T-helper 22 cell (primary cell): ENCODE measurements around the gene NSF.
"Not testable (repeated sequence)": the region's sequence is repeated elsewhere in the genome, so short reads cannot be mapped to it uniquely, and the experiment has no call there.

Experiments
- DNase-seq: peaks from one replicate; pipeline ENCODE4 v3.0.0-alpha.2; 2020; ENCODE audit warnings: low read depth

The NSF gene

DNA sequence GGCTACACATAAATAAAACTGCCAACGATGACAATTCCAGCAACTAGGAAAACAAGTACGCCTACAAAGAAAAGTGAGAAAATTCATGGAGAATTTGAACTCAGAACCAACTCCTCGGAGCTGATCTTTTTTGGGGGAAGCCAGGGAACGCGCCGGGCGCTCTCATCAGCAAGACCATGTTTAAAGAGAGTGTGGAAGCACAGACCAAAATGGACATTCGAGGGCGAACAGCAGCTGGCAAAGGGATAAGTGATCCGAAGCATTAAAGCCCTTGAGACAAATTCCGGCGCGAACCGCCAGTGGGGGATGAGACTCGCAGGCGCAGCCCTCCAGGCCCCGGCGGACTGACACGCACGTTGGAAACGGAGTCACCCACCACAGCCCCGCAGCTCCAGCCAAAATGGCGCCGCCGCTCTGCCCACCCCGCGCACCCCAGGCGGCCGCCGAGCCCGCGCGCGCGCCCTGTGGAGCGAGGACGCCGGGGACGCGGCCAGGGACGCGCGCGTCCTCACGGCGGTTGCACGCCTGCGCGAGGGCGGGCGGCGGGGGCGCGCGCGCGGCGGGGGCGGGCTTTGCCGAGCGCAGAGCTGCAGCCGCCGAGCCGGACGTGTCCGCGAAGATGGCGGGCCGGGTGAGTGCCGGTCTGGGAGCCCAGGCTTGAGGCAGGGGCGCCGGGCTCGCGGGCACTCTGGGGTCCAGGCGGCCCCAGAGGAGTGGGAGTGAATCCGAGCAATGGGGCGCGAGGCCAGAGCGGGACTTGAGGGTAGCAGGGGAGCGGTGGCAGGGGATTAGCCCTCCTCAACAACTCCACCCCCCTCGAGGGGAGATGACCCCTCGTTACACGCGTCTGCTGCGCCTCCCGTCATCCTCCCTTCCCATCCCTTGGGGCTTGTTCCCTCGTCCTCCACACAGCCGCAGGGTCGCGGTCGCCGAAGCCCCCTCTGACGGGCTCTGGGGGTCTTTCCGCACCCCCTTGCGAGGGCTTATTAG is at the start of gene NSF:
Gene NSF (plus strand): TSS at position 513 of the 990 bp plus-strand sequence. CDS start 107 bp downstream, at position 620.
- DNase-seq: not testable (repeated sequence)

DNA sequence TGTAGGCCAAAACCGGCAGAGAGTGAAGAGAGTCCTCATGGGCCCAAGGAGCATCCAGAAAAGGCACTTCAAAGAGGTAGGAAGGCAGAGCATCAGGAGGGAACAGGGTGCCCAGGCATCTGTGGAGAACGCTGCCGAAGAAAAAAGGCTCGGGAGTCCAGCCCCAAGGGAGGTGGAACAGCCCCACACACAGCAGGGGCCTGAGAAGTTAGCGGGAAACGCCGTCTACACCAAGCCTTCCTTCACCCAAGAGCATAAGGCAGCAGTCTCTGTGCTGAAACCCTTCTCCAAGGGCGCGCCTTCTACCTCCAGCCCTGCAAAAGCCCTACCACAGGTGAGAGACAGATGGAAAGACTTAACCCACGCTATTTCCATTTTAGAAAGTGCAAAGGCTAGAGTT is 41.9 kb upstream of the NSF start:
- DNase-seq: not testable (repeated sequence)

DNA sequence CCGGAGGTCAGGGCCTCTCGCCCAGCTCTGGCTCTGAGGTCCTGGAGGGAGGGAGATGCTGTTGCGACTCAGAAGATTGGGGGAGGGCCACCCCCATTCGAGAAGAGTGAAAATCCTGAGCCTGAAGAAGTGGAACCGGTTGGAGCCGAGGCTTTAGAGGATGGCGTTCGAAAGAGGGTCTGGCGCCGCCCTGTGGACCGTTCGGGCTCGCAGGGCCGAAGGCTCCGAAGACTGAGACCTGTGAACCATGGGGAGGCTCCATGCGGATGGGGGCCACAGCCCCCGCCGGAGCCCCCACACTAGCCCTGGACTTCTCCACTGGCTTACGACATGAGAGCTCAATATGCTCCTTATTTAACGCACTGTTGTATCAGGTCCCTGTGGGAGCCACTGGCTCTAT is 31.3 kb upstream of the NSF start:
- DNase-seq: not testable (repeated sequence)

DNA sequence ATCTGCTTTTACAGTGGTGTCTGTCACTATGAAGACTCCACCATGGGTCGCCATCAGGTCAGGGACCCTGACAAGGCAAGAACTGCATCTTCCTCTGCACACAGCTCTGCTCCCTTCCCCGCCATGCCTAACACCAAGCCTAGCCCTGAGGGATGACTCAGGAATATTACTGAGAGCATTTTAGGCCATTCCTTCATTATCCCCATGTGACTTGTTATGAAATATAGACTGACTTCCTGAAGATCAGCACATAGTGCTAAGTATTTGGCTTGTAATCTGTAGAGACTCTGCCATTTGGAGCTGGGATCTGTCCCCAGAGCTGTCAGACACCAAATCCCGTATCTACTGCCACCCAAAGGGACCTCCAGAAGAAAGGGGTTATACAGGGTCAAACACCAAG is 30.4 kb upstream of the NSF start:
- not testable (repeated sequence) for DNase-seq

DNA sequence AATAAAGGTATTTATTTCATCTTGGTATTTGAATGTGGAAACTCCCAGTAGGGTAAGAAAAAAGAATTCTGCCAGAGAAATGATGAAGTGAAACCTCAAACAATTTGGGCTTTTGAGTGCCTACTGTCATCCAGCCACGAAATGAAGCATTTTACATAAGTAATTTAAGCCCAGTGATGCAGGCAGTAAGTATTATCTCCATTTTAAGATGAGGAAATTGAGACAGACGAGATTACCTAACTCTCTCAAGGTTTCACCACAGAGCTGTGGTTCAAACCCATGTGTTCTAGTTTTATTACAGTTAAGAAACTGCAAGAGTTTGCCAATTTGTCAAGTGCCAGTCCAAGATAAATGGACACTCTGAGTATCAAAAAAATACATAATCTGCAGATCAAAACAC is 24.2 kb upstream of the NSF start:
- not testable (repeated sequence) for DNase-seq

DNA sequence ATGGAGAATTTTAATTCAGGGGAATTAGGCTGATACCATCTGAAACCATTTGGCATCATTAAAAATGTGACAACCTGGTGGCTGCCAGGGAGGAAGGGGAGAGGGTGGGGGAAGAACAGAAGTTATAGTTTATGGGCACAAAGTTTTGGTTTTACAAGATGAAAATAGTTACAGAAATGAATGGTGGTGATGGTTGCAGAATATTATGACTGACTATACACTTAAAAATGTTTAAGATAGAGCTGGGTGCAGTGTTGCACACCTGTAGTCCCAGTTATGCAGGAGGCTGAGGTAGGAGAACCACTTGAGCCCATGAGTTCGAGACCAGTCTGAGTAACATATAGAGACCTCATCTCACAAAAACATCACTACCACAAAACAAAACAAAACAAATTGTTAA is 23.5 kb upstream of the NSF start:
- DNase-seq: not testable (repeated sequence)

DNA sequence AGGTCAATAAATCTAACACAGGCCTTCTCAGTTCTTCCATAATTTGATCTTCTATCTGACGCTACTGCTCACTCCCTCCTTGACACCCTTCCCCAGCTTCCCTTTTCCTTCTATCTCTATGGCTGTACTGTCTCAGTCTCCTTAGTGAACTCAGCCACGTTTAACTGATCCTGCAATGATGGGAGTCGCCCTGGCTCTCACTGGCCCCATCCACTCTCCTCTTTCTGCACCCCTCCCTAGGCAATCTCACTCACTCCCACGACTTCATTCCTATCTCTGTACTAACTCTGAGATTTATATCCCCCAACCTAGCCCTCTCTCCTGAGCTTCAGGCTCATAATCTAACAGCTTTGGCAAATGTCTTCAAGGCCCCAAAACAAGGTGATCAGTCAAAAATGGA is 18.7 kb upstream of the NSF start:
- DNase-seq: not testable (repeated sequence)

DNA sequence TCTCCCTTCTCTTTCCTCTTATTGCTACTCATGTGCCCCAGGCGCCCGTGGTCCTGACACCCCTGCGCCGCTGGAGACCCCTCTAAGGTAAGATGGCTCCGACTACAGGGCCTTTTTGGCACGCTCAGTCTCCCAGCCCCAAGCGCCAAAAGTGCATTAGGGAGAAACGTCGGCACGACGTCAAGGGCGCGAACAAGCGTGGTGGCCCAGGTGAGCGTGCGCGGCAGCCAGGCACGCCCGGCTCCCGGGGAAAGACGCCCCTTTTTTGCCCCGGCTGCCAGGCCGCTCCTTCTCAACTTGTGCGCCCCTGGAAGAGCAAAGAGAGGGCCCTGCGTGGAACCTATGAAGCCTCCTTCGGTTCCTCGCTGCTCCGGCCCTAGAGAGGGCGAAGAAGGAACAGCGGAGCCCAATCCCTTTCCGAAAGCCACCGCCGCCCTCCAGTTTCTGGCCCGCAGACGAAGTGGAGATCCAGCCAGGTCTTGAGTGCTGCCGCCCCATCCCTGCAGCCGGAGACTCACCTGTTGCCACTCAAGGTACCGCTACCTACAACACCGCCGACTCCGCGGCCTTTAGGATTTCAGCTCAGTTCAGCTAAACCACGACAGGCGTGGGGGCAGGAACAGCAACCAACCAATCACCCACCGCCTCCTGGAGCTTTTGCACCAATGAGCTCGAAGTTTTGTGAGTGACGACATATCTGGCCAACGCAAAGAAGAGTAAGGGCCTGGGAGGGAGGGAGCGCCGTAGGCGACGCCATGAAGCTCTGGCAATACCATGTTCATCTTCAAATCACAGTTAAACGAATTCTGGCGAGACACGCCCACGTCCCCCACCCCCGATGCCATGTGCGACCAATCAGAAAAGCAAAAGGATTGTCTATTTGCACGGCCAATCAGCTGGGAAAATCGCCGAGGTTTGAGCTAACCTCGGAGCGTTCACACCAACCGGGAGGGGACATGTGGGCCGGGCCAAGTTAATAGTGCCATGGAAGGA is 11.1 kb upstream of the NSF start, which contains the start of gene ARL17A:
Gene ARL17A (minus strand): TSS at position 609 of the 993 bp plus-strand sequence. CDS start 3,369 bp downstream, outside the sequence.
- peak; percentile 78 for DNase-seq

DNA sequence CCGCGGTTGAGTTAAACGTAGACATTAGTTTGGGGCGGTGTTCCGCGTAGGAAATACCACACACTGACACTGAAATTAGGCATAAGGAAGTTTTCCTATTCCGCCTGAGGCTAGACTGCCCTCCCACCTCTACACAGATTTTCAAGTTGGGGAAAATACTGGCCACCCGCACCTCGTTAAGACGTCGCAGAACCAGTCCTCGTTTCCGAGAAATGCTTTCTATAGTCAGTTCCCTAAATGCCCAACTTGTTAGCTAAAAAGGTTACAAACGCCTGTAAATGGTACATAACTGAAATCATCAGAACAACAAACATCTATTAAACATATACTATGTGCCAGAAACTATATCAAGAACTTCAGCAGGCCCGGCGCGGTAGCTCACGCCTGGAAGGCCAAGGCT is 10.4 kb upstream of the NSF start:
- DNase-seq: not testable (repeated sequence)

DNA sequence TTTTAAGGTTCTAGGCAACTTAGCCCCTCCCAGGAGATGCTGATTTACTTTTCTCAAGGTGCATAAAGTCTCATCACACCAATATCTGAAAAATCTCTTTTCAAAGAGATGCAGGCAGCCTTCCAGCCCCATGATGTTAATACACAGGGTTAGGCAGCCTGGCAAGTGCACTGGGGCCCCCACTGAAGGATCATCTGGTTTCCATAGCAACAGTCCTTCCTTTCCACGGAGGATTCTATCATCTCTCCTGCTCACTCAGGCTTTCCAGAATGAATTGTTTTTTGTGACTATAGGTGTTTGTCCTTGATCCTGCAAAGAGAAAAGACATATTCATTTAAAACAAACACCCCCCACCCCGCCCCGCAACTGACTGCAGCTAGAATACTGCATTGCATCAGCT is 5.0 kb upstream of the NSF start:
- not testable (repeated sequence) for DNase-seq

DNA sequence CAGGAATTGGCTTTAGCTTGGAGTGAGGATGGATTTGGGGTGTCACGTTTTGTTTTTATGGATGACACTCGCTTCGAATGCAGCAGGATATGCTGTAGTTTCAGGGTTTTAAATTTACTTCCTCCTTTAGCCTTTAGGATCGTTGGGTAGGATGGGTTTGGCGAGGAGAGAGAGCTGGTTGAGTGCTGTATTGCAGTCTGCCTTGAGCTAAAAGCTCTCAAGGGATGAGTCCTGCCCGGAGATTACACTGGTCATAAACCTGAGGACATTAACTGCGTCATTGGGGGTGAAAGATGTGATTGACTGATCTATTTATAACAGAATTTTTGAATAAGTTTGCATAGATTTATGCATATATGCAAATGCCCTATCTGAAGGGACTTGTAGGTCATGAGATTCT is 863 bp downstream of the NSF start:
- DNase-seq: not testable (repeated sequence)

DNA sequence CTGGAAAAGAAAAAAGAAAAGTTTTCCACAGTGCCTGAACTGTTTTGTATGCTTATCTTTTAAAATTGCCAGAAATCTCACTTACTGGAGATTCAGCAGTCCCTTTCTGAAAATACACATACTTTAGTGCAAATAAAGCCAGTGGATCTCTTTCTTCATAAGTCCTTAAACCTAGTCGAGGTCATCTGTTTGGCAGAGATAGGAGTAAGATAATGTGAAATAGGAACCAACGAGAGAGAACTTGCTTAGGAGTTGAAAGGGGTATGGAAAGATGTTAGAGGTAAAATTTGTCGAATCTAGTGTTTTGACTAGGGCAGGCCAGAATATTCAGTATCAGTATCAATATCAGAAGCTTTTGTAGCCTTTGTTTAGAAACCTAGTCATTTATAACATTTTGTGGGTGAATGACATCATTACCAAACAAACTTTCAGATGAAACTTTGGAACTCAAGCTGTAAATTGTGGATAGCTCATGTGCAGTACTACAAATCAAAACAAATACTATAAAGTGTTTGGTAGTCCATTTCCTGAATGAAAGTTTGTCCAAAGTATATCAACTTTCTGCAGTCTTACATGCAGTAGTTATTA is 8.0 kb downstream of the NSF start:
- not testable (repeated sequence) for DNase-seq

DNA sequence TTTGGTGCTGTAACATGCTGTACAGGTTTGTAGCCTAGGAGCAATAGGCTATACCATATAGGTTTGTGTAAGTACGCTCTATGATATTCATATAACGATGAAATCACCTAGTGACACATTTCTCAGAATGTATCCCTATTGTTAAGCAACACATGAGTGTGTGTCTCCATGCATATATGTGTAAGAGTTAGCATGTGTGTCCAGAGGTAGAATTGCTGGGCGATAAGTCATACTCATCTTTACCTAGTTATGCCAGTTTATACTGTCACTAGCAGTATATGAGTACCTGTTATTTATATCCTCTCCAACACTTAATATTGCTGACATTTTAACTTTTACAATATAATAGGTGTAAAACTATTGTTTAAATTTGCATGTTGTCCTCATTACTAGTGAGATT is 10.3 kb downstream of the NSF start:
- not testable (repeated sequence) for DNase-seq

DNA sequence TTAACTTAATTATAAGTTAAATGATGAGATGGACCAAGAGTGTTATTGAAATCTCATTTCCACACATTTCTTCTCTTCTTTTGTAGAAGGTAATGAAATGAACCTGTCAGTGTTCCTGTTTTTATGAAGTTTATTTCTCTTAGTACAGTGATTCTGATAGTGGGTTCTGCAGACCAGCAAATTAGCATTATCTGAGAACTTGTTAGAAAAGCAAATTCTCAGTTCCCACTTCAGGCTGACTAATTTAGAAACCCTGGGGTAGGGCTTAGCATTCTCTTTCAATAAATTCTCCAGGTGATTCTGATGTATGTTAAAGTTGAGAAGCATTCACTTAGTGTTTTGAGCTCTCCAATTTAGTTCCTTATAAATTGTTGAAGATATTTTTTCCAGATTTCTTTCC is 12.7 kb downstream of the NSF start:
- DNase-seq: not testable (repeated sequence)

DNA sequence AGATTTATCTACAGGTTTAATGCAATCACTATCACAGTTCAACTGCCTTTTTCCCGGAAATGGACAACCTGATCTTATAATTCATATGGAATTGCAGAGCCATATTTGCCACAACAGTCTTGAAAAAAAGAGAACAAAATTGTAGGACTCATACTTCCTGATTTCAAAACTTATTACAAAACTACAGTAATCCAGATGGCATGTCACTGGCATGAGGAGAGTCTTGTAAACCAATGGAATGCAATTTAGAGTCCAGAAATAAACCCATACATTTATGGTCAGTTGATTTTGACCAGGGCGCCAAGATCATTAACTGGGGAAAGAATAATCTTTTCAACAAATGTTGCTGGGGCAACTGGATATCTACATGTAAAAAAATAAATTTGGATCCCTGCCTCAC is 20.8 kb downstream of the NSF start:
- not testable (repeated sequence) for DNase-seq

DNA sequence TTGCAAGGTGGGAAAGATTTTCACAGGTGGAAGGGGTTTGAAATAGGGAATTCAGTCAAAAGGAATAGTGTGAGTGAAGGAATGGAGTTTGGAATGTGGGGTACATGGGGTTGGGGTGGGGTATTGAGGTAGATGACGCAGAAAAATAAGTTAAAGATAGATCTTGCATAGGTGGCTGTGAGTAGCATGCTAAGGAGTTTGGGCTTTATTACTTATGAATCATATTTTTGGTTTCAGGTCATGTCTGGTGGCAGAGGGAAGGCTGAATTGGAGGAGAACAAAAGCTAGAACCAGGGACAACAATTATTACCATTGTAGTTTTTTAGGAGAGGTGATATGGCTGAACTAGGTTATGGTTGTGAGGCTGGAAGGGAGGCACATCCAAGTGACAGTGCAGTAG is 23.4 kb downstream of the NSF start:
- DNase-seq: not testable (repeated sequence)

DNA sequence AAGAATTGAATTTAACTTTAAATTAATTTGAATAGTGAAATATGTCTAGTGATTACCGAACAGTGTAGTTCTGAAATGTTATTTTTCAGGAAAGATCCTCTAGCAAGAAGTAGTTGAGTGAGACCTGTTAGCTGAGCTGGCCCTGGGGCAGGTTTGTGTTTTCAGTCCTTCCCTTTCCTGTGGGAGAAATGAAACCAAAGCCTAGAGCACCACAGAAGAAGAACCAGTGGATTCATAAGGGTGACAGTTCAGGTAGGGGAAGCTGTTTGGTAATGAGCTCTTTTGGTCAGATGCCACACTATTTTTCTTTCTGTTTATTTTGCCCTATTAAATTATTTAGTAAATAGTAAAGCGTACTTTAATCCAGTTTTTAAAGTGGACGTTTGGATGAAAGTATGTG is 26.7 kb downstream of the NSF start:
- DNase-seq: not testable (repeated sequence)

DNA sequence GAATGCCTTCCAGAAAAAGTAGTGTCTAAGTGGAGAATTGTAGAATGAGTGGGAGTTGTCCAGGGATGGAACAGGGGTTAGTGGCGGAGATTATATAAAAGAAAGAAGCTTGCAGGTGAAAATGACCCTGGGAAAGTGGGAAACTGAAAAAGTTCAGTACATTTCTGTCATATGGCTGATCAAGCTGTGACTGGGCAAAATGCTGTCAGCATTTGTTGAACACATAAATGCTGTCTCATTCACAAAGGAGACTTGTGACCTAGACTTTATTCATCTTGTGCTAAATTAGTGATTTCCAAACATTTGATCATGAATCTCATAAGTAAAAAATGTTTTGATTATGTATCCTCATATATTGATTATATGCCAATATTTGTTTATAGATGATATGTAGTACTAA is 28.5 kb downstream of the NSF start:
- DNase-seq: not testable (repeated sequence)

DNA sequence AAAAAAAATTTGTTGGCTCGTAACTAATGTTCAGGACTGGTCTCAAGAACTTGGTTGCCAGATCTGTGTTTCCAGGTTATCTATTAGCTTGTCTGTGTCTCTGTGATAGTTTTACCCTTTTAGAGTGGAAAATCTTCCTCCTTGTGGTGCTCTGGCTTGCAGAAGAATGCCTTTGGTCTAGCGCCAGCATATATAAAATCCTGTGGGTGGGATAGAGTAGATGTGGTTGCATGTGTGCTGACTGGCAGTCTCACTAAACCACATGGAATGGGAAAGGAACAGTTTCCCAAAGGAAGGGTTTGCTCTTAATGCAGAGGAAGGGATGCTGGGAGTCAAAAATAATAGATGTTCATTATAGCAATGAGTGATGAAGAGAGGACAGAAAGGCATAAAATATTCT is 33.3 kb downstream of the NSF start:
- not testable (repeated sequence) for DNase-seq

DNA sequence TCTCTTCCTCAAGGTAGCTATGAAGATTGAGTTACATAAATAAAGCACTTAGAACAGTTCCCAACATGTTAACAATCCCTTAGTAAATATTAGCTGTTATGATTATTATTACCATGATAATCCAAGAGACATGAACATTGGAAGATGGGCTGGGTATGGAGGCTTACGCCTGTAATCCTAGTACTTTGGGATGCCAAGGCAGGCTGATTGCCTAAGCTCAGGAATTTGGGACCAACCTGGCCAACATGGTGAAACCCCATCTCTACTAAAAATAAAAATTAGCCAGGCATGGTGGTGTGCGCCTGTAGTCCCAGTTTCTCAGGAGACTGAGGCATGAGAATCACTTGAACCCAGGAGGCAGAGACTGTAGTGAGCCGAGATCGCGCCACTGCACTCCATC is 34.3 kb downstream of the NSF start:
- not testable (repeated sequence) for DNase-seq

DNA sequence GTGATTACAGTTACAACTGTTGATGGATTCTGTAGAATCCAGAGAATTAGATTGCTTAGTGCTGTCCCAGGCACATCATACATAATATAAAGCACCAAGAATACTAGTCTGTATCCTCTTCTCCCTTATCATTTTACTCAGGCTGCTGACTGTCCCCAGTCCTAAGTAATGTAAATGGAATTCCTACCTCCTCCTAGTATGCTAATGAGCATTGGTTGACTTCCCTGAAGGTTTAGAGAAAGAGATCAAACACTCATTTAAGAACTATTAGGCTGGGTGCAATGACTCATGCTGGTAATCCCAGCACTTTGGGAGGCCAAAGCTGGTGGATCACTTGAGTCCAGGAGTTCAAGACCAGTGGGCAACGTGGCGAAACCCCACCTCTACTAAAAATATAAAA is 37.0 kb downstream of the NSF start:
- DNase-seq: not testable (repeated sequence)
